HG02798 (cell line): Measurements from ENCODE around the gene STK32C.
"Not testable (repeated sequence)": the region's sequence is repeated elsewhere in the genome, so short reads cannot be mapped to it uniquely, and the experiment has no call there.

Experiments used
- ATAC-seq: cut with Tn5 transposase; IDR thresholded peaks from one replicate; pipeline ENCODE4 v1.9.1; 2021; ENCODE audit warnings: mild to moderate bottlenecking; ENCODE audit not compliant: unreplicated experiment, poor library complexity

Gene STK32C

DNA sequence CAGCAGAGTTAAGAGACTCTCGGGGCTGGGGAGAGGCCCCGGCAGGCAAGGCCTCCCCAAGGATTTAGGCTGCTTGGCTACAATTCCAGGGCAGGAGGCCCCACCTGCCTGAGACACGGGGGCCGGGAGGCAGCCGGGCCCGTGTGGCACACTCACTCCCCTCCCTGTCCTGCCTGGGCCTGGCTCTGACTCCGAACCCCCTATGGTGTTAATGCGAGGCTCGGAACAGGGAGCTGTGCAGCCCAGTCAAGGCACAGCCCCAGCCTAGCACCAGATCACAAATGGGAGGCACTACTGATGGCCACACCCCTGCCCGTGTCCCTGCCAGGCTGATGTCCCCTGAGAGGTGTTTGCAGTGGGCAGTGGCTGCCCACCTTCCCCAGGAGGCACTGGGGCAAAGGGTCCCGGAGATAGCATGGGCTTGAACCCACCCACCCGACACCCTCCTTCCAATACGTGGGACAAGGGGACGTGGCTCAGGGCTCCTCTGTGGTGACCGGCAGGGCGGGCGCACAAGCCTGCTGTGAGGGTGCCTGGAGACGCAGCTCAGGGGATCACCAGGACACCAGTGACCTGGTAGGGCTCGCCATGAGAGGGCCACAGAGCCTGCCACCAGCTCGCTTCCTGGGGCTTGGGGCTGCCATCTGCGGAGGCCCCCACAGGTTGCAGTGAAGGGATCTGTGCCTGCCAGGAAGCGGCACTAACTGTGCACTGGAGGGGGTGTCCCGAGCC is 84.0 kb downstream of the STK32C start:
- no peak for ATAC-seq

DNA sequence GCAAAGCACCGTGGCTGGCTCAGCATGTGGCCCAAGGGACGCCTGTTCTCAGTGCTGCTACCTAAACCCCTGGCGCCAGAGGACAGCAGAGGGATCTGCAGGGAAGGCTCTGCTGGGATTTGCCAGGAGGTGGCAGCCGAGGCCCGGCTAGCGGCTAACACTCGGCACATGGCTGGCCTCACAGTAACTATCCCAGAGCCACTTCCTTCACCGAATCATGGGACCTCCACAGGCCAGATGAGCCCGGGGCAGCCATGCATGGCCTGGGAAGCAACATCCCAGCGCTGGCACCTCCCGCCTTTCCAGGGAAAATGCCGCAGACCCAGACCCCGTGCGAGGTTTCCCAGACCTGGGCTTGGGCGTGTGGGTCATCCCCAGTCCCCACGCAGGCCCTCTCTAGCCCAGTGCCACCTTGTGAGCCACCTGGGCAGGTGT is 84.6 kb downstream of the STK32C start:
- ATAC-seq: peak; percentile 79

DNA sequence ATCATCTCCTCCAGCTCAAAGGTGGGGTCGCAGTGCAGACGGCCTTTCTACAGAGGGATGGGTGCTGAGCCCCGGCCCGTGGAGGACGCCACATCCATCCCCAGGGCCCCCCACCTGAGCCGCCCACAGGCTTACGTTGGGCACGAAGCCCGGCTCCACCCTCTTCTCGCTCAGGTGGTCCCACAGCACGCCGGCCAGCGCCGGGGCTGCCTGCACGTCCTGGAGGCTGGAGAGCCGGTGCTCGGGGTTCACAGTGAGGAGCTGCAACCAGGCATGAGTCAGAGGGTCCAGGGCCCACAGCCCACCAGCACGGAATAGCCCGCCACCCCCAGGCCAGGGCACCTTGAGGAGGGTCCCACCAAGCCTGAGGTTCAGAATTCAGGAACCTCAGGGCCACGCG is 85.0 kb downstream of the STK32C start:
- no peak for ATAC-seq

DNA sequence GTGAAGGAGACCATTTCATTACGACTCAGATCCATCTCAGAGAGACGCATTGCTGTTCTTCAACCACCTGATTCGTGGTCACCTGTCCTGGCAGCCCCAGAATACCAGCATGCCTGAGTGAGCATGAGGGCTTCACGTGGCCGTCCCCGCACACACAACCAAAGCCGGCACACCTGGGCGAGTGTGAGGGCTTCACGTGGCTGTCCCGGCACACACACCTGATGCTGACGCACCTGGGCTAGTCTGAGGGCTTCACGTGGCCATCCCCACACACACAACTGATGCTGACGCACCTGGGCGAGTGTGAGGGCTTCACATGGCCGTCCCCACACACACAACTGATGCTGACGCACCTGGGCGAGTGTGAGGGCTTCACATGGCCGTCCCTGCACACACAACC is 86.8 kb downstream of the STK32C start:
- ATAC-seq: not testable (repeated sequence)

DNA sequence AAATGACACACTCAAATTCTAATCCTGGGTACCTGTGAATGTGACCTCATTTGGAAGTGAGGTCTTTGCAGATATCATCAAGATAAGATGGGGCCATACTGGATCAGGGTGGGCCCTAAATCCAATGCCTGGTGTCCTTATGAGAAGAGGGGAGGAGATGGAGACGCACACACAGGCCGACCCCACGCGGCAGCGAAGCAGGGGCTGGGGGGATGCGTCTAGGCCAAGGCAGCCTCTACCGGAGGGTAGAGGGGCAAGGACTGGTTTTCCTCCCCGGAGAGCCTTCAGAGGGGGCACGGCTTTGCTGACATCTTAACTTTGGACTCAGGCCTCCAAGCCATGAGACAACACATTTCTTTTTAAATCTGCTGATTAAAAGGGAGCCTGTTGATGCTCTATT is 87.7 kb downstream of the STK32C start:
- ATAC-seq: no peak

DNA sequence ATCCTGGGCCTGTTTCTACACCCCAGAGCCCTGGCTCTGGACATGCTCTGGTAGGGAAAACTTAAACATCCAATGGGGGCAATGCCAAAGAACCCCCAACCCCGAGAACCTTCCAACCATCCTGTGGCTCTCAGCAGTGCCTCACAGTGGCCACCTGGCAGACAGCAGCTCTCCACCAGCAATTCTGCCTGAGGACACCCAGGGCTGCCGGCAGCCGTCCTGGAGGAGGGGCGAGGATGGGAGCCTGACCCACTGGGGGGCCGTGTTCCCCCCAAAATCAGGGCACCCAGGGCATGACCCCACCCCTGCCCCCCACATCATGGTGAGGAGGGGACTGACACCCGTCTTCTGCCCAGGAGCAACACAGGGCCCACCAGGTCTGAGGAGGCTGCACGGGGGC is 88.3 kb downstream of the STK32C start:
- ATAC-seq: no peak

DNA sequence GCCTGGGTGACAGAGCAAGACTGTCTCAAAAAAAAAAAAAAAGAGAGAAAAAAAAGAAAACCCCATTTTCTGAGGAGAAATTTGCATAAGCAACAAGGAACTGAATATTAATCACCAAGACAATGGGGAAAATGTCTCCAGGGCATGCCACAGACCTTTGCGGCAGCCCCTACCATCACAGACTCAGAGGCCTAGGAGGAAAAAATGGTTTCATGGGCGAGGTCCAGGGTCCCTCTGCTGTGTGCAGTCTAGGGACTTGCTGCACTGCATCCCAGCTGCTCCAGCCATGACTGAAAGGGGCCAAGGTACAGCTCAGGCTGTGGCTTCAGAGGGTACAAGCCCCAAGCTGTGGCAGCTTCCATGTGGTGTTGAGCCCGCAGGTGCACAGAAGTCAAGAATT is 91.3 kb downstream of the STK32C start:
- not testable (repeated sequence) for ATAC-seq

DNA sequence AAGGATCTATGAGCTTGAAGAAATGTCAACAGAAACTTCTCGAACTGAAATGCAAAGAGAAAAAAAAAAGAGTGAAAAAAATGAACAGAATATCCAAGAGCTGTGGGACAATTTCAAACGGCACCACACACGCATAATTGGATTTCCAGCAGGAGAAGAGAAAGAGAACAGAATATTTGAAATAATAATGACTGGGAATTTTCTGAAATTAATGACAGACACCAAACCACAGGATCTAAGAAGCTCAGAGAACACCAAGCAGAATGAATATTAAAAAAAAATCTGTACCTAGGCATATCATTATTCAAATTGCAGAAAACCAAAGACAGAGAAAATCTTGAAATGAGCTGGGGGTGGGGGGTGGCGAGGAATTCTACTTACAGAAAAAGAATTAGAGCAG is 93.8 kb downstream of the STK32C start:
- no peak for ATAC-seq

DNA sequence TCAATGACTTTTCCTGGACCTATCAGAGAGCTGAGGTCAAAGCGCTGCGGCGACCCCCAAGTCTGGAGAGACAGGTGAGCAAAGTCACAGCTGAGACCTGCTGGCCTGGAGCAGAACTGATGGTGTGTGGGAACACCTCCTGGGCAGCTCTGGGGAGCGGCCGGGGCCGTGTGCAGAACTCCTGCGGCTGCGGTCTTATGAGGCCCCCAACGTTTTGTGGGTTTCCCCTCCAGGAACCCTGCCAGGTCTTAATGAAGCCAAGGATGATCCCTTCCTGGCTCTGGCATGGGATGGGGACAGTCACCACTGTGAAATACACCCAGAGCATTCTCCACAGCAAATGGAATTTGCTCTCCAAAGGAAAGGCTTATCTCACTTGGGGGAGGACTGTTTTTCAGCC is 94.9 kb downstream of the STK32C start:
- ATAC-seq: no peak

DNA sequence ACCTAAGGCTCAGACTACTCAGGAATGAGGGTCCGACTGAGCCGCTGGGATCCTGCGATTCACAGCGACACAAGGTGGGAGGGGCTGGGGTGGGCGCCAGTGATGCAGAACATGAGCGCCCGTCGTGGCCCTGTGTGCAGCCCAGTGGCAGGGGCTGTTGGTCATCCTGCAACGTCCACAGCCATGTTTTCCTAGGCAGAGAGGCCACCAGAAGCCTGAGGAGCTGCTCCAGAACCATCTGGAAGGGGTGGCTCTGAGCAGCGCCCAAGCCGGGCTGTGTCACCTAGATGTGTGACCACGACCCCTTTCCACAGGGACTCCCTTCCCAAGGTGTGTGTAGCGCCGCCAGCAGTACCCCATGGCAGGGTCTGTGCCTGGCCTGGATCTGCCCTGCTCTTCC is 96.5 kb downstream of the STK32C start:
- ATAC-seq: no peak

DNA sequence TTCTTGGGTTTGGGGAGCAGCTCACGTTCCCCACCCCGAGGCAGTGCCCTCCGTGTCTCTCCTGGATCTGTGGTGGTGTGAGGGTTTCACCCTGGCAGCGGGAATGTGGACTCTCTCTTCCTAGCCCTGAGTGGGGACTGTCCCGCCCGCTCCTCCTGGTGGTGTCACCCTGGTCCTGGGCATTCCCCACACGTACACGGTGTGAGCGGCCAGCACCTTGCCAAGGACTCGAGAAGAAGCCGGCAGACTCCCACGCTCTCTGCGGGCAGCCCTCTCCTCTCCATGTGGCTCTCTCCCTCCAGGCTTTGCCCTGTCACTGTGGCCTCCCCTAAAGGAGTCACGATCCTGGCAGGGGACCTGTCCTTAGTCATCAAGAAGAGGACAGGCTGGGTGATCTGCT is 97.0 kb downstream of the STK32C start:
- no peak for ATAC-seq

DNA sequence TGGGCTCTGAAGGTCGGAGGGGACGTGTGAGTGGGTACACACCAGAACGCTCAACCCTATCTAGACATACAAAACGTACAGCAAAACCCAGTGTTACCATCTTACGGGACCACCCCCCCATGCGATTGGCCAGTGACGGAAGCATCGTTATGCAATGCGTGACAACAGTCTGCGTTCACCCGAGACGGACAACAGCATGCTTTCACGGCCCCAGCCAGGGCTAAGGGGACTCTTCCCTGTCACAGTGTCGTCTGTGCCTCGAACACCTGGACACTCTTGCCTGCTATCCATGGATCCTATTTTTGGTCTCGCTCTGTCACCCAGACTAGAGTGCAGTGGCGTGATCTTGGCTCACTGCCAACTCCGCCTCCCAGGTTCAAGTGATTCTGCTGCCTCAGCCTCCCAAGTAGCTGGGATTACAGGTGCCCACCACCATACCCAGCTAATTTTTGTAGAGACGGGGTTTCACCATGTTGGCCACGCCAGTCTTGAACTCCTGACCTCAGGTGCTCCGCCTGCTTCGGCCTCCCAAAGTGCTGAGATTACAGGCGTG is 97.7 kb downstream of the STK32C start:
- no peak for ATAC-seq

DNA sequence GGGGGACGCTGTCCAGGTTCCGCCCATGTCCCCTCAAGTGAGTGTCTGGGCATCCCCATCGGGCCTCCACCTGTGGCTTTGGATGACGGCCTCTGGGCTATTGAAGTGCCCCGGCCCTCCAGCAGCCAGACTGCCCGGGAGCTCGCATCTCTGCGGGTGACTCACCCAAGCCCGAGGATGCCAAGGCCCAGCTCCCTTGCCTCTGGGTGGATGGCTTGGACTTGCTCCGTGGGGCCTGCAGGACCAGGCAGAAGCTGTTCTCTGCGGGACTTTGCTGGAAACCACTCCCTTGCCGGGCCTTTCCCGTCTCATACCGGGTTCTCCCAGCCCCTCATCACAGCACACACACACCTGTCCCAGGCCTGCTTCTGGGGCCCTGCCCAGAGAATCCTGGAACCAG is 98.6 kb downstream of the STK32C start:
- ATAC-seq: no peak

DNA sequence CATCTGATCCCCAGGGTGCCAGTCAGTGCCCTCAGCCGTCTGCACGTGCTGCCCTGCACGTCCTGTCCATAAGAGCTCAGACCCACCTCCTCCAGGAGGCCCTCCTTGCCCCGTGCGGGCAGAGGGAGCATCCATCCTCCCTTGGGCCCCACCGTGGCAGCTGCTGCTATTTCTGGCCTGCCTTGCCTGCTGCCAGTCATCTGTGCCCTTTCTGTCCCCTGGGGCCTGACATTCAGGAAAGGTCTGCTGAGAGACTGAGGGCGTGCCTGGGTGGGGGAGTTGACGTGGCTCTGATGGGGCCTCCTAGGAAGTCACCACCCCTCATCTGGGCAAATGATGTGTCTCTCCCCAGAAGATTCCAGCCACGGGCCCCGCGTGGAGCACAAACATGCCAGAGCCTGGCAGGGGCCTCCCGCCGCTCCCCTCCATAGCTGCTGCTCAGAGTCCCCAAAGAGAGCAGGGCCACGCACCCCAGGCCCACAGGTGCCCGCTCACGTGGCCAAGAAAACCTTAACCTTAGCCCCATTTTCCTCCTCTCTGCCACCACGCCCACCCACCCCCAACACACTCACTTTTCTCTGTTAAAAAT is 99.2 kb downstream of the STK32C start:
- ATAC-seq: no peak

DNA sequence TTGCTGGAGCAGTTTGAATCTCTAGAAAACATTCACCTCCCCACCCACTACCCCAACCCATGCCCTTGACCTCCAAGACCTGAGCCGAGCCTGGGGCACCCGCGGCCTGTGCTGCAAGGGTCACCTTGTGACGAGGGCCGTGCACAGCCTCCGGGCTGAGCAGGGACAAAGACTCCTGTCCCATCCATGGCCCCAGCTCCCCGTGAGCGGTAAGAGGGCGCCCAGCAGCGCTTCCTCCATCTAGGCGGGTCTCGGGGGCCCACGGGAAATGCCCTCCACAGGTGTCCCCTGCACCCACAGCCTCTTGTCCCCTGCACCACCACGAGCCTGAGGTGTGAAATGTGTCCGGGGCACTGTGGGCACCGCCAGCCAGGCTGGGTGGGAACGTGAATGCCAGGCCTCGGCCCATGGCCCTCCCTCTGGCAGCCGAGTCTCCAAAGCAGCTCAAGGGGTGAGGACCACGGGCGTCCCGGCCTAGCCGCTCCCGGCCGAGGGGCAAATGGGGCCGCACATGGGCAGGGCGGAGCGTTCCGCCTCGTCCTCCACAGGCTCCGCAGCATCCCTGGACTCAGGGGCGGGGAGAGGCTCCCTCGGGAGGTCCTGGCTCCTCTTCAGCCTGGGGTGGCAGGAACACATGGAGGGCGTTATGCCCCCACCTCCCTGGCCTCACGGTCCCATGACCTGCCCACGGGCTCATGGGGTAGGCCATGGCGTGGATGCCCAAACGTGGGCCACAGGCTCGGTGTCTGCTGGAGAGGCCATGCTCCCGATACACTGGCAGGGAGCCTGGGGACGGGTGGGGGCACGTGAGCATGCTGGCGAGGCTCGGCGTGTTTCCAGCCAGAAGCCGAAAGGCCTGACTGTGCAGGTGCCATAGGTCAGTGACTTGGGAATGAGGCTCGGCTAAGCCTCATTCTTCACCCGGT is 100.0 kb downstream of the STK32C start:
- no peak for ATAC-seq

DNA sequence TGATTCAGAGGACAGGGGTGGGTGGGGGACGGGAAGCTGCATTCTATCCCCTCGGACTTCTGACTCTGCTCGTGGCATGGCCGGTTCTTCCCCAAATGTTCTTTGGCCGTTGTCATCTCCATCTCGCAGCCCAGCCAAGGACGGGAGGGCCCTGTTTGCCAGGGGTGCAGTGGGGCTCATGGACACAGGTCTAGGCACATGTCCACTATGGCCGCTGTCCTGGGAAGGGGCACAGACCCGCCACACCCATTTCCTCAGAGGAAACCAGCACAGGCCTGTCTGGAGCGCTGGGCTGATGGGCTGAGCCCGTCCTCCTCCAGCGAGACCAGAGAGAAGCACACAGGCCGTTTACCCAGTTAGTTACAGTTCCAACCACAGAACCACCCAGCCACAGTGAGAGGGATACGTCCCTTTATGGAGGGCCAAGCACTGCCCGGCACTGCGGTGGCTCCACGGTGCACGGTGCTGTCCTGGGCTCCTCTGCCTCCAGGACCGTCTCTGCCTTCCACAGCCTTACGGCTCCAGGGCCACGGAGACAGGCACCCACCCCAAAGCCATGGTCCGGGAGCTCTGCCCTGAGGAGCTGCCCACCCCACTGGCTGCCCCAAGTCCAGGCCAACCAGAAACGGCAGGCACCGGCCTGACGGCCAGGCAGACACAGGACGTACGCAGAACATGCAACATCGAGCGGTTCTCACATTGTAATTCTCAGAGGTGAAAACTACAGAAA is 100.8 kb downstream of the STK32C start:
- no peak for ATAC-seq

DNA sequence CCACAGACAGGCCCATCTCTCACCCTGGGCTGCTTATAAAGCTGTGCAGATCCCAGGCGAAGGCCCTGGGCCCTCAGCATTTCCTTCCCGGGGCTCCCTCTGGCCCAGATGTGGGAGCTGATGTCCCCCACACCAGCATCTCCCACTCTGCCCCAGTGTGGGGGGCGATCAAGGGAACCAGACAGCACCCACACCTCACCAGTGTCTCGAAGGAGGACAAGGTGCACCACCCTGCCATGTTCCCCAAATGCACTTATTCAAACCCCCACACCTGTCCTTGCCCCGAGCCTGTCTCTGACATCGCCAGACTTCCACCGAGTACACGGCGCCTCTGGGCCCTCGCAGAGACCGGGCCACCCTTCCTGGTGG is 101.4 kb downstream of the STK32C start:
- no peak for ATAC-seq

DNA sequence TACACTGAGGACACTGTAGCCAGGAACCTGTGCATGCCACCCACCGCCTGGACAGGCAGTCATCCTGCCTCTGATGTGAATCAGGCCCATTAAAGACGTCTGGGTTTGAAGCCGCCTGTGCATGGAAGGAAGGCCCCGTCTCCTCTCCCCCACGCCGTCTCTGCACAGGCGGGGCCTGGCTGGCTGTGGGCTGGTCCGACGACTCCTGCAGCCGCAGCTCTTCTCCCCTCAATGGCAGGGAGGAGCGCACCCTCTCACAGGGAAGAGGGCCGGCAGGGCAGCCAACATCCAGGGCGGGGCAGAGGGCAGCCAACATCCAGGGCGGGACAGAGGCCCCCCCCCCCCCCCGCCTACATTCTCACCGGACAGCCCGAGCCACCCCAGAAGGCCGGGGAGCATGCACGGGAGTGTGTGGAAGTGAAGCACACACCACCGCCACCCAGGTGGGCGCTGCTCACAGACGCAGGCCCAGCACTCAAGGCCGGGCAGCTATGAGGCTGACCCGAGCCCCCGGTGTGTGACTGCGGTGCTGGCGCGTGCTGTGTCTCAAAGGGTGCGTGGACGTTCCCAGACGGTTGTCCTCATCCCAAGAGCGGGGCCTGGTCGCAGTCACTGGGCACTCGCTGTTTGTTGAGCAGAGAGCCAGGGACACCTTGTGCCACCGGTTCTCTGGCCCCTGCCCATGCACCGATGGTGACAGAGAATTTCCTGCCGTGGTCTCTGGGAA is 101.9 kb downstream of the STK32C start:
- no peak for ATAC-seq

DNA sequence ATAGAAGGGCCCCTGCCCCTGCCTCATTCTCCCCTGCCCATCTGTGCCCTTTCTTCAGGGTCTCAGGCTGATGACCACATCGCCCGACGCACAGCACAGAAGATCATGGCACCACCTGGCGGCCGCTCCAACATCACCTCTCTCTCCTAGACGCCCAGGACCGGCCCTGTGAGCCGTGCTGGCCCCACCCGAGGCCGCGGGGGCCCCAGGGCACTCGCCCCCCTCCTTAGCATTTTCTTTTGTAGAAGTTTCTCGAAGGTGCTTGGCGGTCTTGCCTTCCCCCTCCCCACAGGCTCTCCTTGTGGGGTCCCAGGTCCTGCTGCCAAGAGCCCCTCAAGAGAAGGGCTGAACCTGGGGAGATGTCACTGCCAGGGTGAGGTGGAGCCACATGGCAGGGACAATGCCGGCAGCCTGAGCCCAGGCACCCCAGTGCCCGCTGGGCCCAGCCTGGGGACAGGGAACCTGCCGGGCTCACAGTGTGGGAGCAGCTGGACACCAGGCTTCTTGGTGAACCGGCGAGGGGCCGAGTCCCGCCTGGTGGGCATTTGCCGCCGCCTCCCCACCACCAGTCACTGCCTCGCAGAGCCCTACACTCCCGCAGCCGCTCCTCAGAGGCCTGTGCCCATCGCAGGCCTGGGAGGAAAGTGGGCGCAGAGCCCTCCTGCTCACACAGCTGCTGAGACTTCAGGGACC is 102.8 kb downstream of the STK32C start:
- no peak for ATAC-seq
